Tibial nerve (tissue), 4 donors: ENCODE data around the gene IL15.

Experiments
- EP300 ChIP-seq, 2 donors: sonication (generic); formaldehyde crosslinking; IDR thresholded peaks; one replicate each; pipeline ENCODE4 v1.6.1; 2017; ENCODE audit warnings: antibody characterized with exemption in 2 of 2, mild to moderate bottlenecking in 1 of 2
- POLR2A ChIP-seq, 2 donors: fragments of 450-650 bp; IDR thresholded peaks; one replicate each; pipeline ENCODE4 v1.6.1; 2017; ENCODE audit warnings: antibody characterized with exemption in 2 of 2, mild to moderate bottlenecking in 2 of 2, moderate library complexity in 2 of 2
- TF ChIP-seq, protein P1 (sequence below), 5 experiments: fragments of 200-600 bp in 3 of 5; fragments of 450-650 bp in 2 of 5; sonication (generic) in 3 of 5; IDR thresholded peaks; one replicate each; pipeline ENCODE4 v1.5.1; 2016 to 2019; ENCODE audit warnings: antibody characterized with exemption in 5 of 5, mild to moderate bottlenecking in 3 of 5, moderate library complexity in 2 of 5

DNA sequence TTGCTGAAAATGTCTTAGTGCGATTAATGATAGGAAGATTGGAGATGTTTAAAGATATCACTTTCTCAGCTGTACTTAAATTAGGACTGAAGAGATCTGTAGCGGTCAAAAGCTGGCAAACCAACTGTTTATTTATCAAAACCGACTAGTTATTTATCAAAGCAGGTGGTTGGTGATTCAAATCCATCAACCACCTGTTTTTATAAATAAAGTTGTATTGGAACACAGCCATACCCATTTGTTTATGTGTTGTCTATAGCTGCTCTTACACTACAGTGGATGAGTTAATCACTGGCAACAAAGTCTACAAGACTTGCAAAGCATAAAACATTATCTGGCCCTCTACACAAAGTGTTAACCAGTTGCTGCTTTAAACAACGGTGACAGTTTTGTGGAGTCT, 76.8 kb downstream of the IL15 start:
- TF ChIP-seq, protein P1, sequence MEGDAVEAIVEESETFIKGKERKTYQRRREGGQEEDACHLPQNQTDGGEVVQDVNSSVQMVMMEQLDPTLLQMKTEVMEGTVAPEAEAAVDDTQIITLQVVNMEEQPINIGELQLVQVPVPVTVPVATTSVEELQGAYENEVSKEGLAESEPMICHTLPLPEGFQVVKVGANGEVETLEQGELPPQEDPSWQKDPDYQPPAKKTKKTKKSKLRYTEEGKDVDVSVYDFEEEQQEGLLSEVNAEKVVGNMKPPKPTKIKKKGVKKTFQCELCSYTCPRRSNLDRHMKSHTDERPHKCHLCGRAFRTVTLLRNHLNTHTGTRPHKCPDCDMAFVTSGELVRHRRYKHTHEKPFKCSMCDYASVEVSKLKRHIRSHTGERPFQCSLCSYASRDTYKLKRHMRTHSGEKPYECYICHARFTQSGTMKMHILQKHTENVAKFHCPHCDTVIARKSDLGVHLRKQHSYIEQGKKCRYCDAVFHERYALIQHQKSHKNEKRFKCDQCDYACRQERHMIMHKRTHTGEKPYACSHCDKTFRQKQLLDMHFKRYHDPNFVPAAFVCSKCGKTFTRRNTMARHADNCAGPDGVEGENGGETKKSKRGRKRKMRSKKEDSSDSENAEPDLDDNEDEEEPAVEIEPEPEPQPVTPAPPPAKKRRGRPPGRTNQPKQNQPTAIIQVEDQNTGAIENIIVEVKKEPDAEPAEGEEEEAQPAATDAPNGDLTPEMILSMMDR (IDR thresholded peaks at IDR 0.05): no peak
- no peak for TF ChIP-seq POLR2A (IDR thresholded peaks at IDR 0.05)
- TF ChIP-seq EP300 (IDR thresholded peaks at IDR 0.05): no peak
